CD14-positive monocyte (primary cell): ENCODE data around the gene ARFGEF3. TPM values are rescaled to one million over a fixed set of nuclear protein-coding genes. Genes with fewer than 3 reads are reported as not detected.
"Not testable (repeated sequence)": the region's sequence is repeated elsewhere in the genome, so short reads cannot be mapped to it uniquely, and the experiment has no call there.

Experiments
- DNase-seq, 3 donors: peaks; one replicate each; pipeline ENCODE4 v3.0.0-alpha.2; 2011 to 2022
- H2AFZ ChIP-seq: 2 replicates; pipeline ENCODE4 v1.6.0; 2012; ENCODE audit warnings: mild to moderate bottlenecking, low read depth, low read length, inconsistent platforms; ENCODE audit not compliant: insufficient read depth, poor library complexity, severe bottlenecking
- H3K27ac ChIP-seq, 2 donors: 1 replicate in 1 of 2; 2 replicates in 1 of 2; pipeline ENCODE4 v1.5.1; 2012 to 2013; ENCODE audit warnings: low read length in 2 of 2, control low read depth in 1 of 2, inconsistent platforms in 1 of 2, low read depth in 1 of 2, mild to moderate bottlenecking in 1 of 2
- H3K27me3 ChIP-seq, 2 donors: one replicate each; pipeline versions ENCODE4 v1.6.0 to v1.6.1; 2011 to 2013; ENCODE audit warnings: low read length in 2 of 2; ENCODE audit not compliant: control insufficient read depth in 2 of 2, insufficient read depth in 2 of 2
- H3K36me3 ChIP-seq, 2 donors: replicated peaks in 1 of 2; 1 replicate in 1 of 2; 2 replicates in 1 of 2; pipeline versions ENCODE4 v1.5.1 to v1.6.1; 2012 to 2013; ENCODE audit warnings: low read length in 2 of 2, control low read depth in 1 of 2, inconsistent platforms in 1 of 2, mild to moderate bottlenecking in 1 of 2; ENCODE audit not compliant: insufficient read depth in 2 of 2, control insufficient read depth in 1 of 2
- H3K4me1 ChIP-seq, 2 donors: 1 replicate in 1 of 2; 2 replicates in 1 of 2; pipeline versions ENCODE4 v1.5.1 to v1.6.1; 2012 to 2013; ENCODE audit warnings: low read length in 2 of 2, control low read depth in 1 of 2, inconsistent platforms in 1 of 2, mild to moderate bottlenecking in 1 of 2, moderate library complexity in 1 of 2; ENCODE audit not compliant: insufficient read depth in 2 of 2, control insufficient read depth in 1 of 2
- H3K4me2 ChIP-seq: replicated peaks from 2 replicates; pipeline ENCODE3; 2012; ENCODE audit warnings: low read length, moderate library complexity, mild to moderate bottlenecking; ENCODE audit not compliant: poor library complexity, severe bottlenecking; ENCODE audit errors: extremely low read depth
- H3K4me3 ChIP-seq, 3 experiments: fragments of 200-600 bp in 1 of 3; sonication (generic) in 1 of 3; replicated peaks in 1 of 3; 1 replicate in 2 of 3; 2 replicates in 1 of 3; pipeline ENCODE4 v1.5.1; 2011 to 2013; ENCODE audit warnings: low read length in 3 of 3, mild to moderate bottlenecking in 3 of 3, control low read depth in 2 of 3, low read depth in 2 of 3, inconsistent platforms in 1 of 3, moderate library complexity in 1 of 3
- H3K79me2 ChIP-seq: 2 replicates; pipeline ENCODE4 v1.6.0; 2012; ENCODE audit warnings: mild to moderate bottlenecking, control low read depth, inconsistent platforms, low read length, moderate library complexity; ENCODE audit not compliant: insufficient read depth
- H3K9ac ChIP-seq: 2 replicates; pipeline ENCODE4 v1.6.0; 2017; ENCODE audit warnings: low read length, mild to moderate bottlenecking; ENCODE audit not compliant: insufficient read depth, poor library complexity, severe bottlenecking
- H3K9me3 ChIP-seq, 2 donors: replicated peaks in 1 of 2; 1 replicate in 1 of 2; 2 replicates in 1 of 2; pipeline versions ENCODE4 v1.5.1 to v1.6.1; 2012 to 2013; ENCODE audit warnings: low read length in 2 of 2, control low read depth in 1 of 2; ENCODE audit not compliant: control insufficient read depth in 1 of 2, insufficient read depth in 1 of 2
- H4K20me1 ChIP-seq: 2 replicates; pipeline ENCODE4 v1.6.0; 2012; ENCODE audit warnings: mild to moderate bottlenecking, low read length, control low read depth, moderate library complexity; ENCODE audit not compliant: insufficient read depth
- H3K27ac Mint-ChIP-seq, 7 donors: one replicate each; pipeline ENCODE4 v1.8.0; 2020; ENCODE audit warnings: mild to moderate bottlenecking in 7 of 7, mixed read lengths in 7 of 7, moderate library complexity in 6 of 7, inconsistent platforms in 2 of 7
- H3K27me3 Mint-ChIP-seq, 3 donors: one replicate each; pipeline ENCODE4 v1.8.0; 2021 to 2022; ENCODE audit warnings: low read depth in 3 of 3, mild to moderate bottlenecking in 3 of 3, mixed read lengths in 3 of 3, moderate library complexity in 3 of 3, inconsistent platforms in 1 of 3
- H3K36me3 Mint-ChIP-seq, 2 donors: one replicate each; pipeline ENCODE4 v1.8.0; 2020; ENCODE audit warnings: mixed read lengths in 2 of 2, inconsistent platforms in 1 of 2, mild to moderate bottlenecking in 1 of 2
- H3K4me1 Mint-ChIP-seq: one replicate; pipeline ENCODE4 v1.8.0; 2020; ENCODE audit warnings: mild to moderate bottlenecking, mixed read lengths
- H3K4me3 Mint-ChIP-seq, 2 donors: one replicate each; pipeline ENCODE4 v1.8.0; 2020; ENCODE audit warnings: mild to moderate bottlenecking in 2 of 2, mixed read lengths in 2 of 2, moderate library complexity in 1 of 2
- H3K9me3 Mint-ChIP-seq, 7 donors: one replicate each; pipeline ENCODE4 v1.8.0; 2020 to 2022; ENCODE audit warnings: mixed read lengths in 7 of 7, mild to moderate bottlenecking in 6 of 7, moderate library complexity in 6 of 7, inconsistent platforms in 2 of 7
- CTCF ChIP-seq: fragments of 200-600 bp; IDR thresholded peaks from one replicate; pipeline ENCODE4 v1.8.0; 2022; ENCODE audit warnings: antibody characterized with exemption, mild to moderate bottlenecking
- WGBS: methylation state at CpG from one replicate; pipeline ENCODE4 v1.1.5; 2013; ENCODE audit warnings: missing lambda C conversion rate; ENCODE audit not compliant: insufficient coverage; 5-methylcytosine and 5-hydroxymethylcytosine counted together
- intact Hi-C, 2 donors: fragments of 100-400 bp; cut with micrococcal nuclease; formaldehyde crosslinking; loops; one replicate each; pipeline versions ENCODE4 v1.15.0 to v1.15.1; 2023
- polyA plus RNA-seq, 3 donors: library from polyadenylated mRNA; depleted of rRNA in 1 of 3; unstranded in 2 of 3; stranded (reverse) in 1 of 3; fragments of 300-500 nt in 2 of 3; fragments of >200 nt in 1 of 3; fragmentation: Illumina TruSeq in 2 of 3; gene quantifications; 1 replicate in 2 of 3; 2 replicates in 1 of 3; pipeline ENCODE4 v1.2.3, GENCODE V29; 2012 to 2021

ARFGEF3 gene
- polyA plus RNA-seq, 3 donors = not detected

DNA sequence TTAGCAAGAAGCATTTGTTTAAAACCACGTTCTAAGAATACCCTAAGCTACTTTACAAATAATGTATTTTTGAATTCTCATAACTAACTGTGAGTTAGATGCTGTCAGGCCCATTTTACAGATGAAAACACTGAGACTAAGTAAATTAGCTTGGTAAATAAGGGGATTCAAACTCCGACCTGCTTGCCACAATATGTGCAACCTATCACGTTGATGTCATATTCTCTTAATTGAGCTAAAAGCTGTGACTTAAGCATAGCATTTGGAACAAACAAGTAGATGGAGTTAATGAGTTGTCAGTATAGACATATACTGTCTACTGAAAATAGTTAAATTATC is 45.1 kb upstream of the ARFGEF3 start:
- Histone ChIP-seq H3K27ac (no peak overlapping the region), H3K27me3 (no peaks in the 10 kb centered on the region), H3K9ac (no peak overlapping the region), H3K36me3 (no peaks in the 10 kb centered on the region), H4K20me1 (no peaks in the 10 kb centered on the region), H3K4me2 (no peak overlapping the region), H3K79me2 (no peaks in the 10 kb centered on the region), H3K4me1 (no peaks in the 10 kb centered on the region), H3K9me3 (no peaks in the 10 kb centered on the region), H2AFZ (no peak overlapping the region), H3K4me3 (no peak overlapping the region)
- WGBS = 100% methylated on average over 1 of the region's 3 CpGs
- Mint-ChIP-seq H3K9me3 (peaks cover 0 to 3% (median 0%) of the 10 kb centered on the region in 7 donors), H3K27ac (no peak overlapping the region), H3K4me3 (no peak overlapping the region), H3K36me3 (no peaks in the 10 kb centered on the region), H3K4me1 (peaks cover 7% of the 10 kb centered on the region), H3K27me3 (peaks cover 7 to 13% (median 8%) of the 10 kb centered on the region in 3 donors)
- intact Hi-C loops = loop anchor here (5.0 to 10.0 kb wide), 3 partner anchors 171 to 658 kb away; partner anchors contain the start of gene CCDC28A (in 1 of the 2)
- no peak for TF ChIP-seq CTCF
- DNase-seq = no peak

DNA sequence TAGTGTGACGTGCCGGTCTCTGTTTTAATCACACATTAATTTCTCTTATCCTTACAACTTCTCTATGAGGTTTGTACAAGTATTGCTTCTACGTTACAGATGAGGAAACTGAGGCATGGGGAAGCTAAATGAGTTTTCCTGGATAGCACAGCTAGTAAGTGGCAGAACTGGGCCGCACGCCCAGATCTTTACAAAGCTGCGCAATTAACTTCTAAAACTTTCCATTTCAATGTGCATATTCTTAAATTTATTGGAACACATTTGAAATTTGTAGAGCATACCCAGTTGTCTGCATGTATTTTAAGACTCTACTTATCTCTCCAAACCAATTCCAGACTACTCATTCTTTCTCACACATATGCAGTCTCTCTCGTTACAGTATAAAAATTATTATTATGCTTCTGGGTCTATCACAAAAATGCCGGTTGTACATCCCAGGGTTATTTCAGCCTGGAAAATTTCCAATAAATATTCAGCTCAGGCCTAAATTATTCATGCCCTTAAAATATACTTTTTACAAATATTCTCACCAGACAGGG is 44.3 kb upstream of the ARFGEF3 start:
- peaks cover 0 to 2% of the 10 kb centered on the region in 2 donors for H3K27me3 ChIP-seq
- H3K9ac ChIP-seq = no peak overlapping the region
- H3K9me3 ChIP-seq = no peaks in the 10 kb centered on the region
- H3K4me3 ChIP-seq = no peak overlapping the region
- no peak for DNase-seq
- no peak overlapping the region for H3K27ac ChIP-seq
- Mint-ChIP-seq H3K4me3 (no peak overlapping the region), H3K27ac (no peak overlapping the region), H3K36me3 (no peaks in the 10 kb centered on the region), H3K27me3 (peaks cover 8 to 16% (median 9%) of the 10 kb centered on the region in 3 donors), H3K9me3 (peaks cover 0 to 3% (median 0%) of the 10 kb centered on the region in 7 donors), H3K4me1 (peaks cover 7% of the 10 kb centered on the region)
- intact Hi-C loops = loop anchor here (5.0 to 10.0 kb wide), 3 partner anchors 170 to 657 kb away; partner anchors contain the start of gene CCDC28A (in 1 of the 2)
- no peak overlapping the region for H3K4me2 ChIP-seq
- no peak overlapping the region for H2AFZ ChIP-seq
- no peaks in the 10 kb centered on the region for H4K20me1 ChIP-seq
- WGBS = 100% methylated on average over 1 of the region's 8 CpGs
- no peaks in the 10 kb centered on the region for H3K36me3 ChIP-seq
- no peaks in the 10 kb centered on the region for H3K79me2 ChIP-seq
- no peaks in the 10 kb centered on the region for H3K4me1 ChIP-seq
- no peak for TF ChIP-seq CTCF

DNA sequence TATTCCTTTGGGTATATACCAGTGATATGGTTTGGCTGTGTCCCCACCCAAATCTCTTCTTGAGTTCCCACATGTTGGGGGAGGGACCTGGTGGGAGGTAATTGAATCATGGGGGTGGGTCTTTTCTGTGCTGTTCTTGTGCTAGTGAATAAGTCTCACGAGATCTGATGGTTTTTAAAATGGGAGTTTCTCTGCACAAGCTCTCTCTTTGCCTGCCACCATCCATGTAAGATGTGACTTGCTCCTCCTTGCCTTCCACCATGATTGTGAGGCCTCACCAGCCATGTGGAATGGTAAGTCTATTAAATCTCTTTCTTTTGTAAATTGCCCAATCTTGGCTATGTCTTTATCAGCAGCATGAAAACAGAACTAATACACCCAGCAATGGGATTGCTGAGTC is 42.5 kb upstream of the ARFGEF3 start:
- not testable (repeated sequence) for H4K20me1 ChIP-seq, H3K27me3 ChIP-seq, H3K9ac ChIP-seq, H3K27ac ChIP-seq, H3K4me2 ChIP-seq, H3K4me3 ChIP-seq, H3K27ac Mint-ChIP-seq, DNase-seq, H3K4me3 Mint-ChIP-seq, H3K4me1 Mint-ChIP-seq, H3K36me3 Mint-ChIP-seq, H3K36me3 ChIP-seq, H3K79me2 ChIP-seq, H3K9me3 Mint-ChIP-seq, H3K9me3 ChIP-seq, H3K4me1 ChIP-seq, H2AFZ ChIP-seq
- H3K27me3 Mint-ChIP-seq = peaks cover 5 to 17% (median 7%) of the 10 kb centered on the region in 3 donors
- intact Hi-C loops = loop anchor here (5.0 to 10.0 kb wide), 3 partner anchors 168 to 656 kb away; partner anchors contain the start of gene CCDC28A (in 1 of the 2)
- no CpG with 5 or more reads among the region's 1 CpG for WGBS
